Caco-2 (cell line): Measurements from ENCODE around the gene VPS13D. TPM values are rescaled to one million over a fixed set of nuclear protein-coding genes. Genes with fewer than 3 reads are reported as not detected.

Experiments
- BruUV-seq: library from RNA; stranded (reverse); fragments of 400-500 nt; replicated peaks from 2 replicates; lab custom pipeline; 2021; lab: Mats Ljungman, UMichigan
- CTCF ChIA-PET: fragments of 300-600 bp; sonication (Branson Sonifier 250); formaldehyde crosslinking; loops from one replicate; lab custom pipeline; 2022; ENCODE audit warnings: antibody characterized with exemption; lab: Charles Lee
- POLR2A ChIA-PET: fragments of 300-600 bp; sonication (Branson Sonifier 250); formaldehyde crosslinking; loops from one replicate; lab custom pipeline; 2022; ENCODE audit warnings: antibody characterized with exemption; lab: Charles Lee
- DNase-seq, 2 experiments: peaks; one replicate each; pipeline versions ENCODE4 v3.0.0 to v3.0.0-alpha.2; 2020 to 2022
- H3K27me3 ChIP-seq: replicated peaks from 2 replicates; pipeline ENCODE4 v1.6.0; 2011; ENCODE audit warnings: low read length; ENCODE audit not compliant: control insufficient read depth, insufficient read depth
- H3K36me3 ChIP-seq: 2 replicates; pipeline ENCODE4 v1.5.1; 2011; ENCODE audit warnings: low read length; ENCODE audit not compliant: control insufficient read depth, insufficient read depth
- H3K4me1 ChIP-seq: fragments of 250-450 bp; sonication (Bioruptor Pico); 2 replicates; pipeline ENCODE4 v1.5.1; 2020; ENCODE audit warnings: mild to moderate bottlenecking
- H3K4me3 ChIP-seq: 2 replicates; pipeline ENCODE4 v1.5.1; 2011; ENCODE audit warnings: low read depth, mild to moderate bottlenecking, control low read depth, low read length
- H3K9me3 ChIP-seq: fragments of 250-450 bp; sonication (Bioruptor Pico); 2 replicates; pipeline ENCODE4 v1.5.1; 2020; ENCODE audit warnings: mild to moderate bottlenecking, moderate library complexity
- H3K27ac Mint-ChIP-seq: one replicate; pipeline ENCODE4 v1.8.0; 2022; ENCODE audit warnings: mixed read lengths; ENCODE audit not compliant: unreplicated experiment
- H3K27me3 Mint-ChIP-seq: one replicate; pipeline ENCODE4 v1.8.0; 2022; ENCODE audit warnings: mixed read lengths; ENCODE audit not compliant: insufficient read depth, unreplicated experiment
- H3K36me3 Mint-ChIP-seq: one replicate; pipeline ENCODE4 v1.8.0; 2022; ENCODE audit warnings: mild to moderate bottlenecking, mixed read lengths; ENCODE audit not compliant: insufficient read depth, unreplicated experiment
- H3K4me1 Mint-ChIP-seq: one replicate; pipeline ENCODE4 v1.8.0; 2022; ENCODE audit warnings: low read depth, mixed read lengths; ENCODE audit not compliant: unreplicated experiment
- H3K4me3 Mint-ChIP-seq: one replicate; pipeline ENCODE4 v1.8.0; 2022; ENCODE audit warnings: mild to moderate bottlenecking, moderate library complexity, mixed read lengths; ENCODE audit not compliant: unreplicated experiment
- H3K9me3 Mint-ChIP-seq: one replicate; pipeline ENCODE4 v1.8.0; 2022; ENCODE audit warnings: mixed read lengths; ENCODE audit not compliant: unreplicated experiment
- intact Hi-C: fragments of 100-400 bp; cut with micrococcal nuclease; formaldehyde crosslinking; loops from one replicate; pipeline ENCODE4 v1.10.0; 2022; ENCODE audit not compliant: unreplicated experiment
- total RNA-seq: library from RNA; stranded (reverse); gene quantifications from 2 replicates; pipeline ENCODE4 v1.2.3, GENCODE V29; 2022
- TF ChIP-seq, protein P1 (sequence below), 2 experiments: fragments of 200-600 bp in 1 of 2; IDR thresholded peaks; 1 replicate in 1 of 2; 2 replicates in 1 of 2; pipeline versions ENCODE4 v1.5.1 to v1.8.0; 2011 to 2022; ENCODE audit warnings: antibody characterized with exemption in 1 of 2, control low read depth in 1 of 2, inconsistent platforms in 1 of 2, low read depth in 1 of 2, low read length in 1 of 2, mild to moderate bottlenecking in 1 of 2, moderate library complexity in 1 of 2; ENCODE audit not compliant: insufficient read depth in 1 of 2, severe bottlenecking in 1 of 2, unreplicated experiment in 1 of 2

VPS13D gene
- total RNA-seq, 1 experiment from 2014 or later: 25.6 TPM

DNA sequence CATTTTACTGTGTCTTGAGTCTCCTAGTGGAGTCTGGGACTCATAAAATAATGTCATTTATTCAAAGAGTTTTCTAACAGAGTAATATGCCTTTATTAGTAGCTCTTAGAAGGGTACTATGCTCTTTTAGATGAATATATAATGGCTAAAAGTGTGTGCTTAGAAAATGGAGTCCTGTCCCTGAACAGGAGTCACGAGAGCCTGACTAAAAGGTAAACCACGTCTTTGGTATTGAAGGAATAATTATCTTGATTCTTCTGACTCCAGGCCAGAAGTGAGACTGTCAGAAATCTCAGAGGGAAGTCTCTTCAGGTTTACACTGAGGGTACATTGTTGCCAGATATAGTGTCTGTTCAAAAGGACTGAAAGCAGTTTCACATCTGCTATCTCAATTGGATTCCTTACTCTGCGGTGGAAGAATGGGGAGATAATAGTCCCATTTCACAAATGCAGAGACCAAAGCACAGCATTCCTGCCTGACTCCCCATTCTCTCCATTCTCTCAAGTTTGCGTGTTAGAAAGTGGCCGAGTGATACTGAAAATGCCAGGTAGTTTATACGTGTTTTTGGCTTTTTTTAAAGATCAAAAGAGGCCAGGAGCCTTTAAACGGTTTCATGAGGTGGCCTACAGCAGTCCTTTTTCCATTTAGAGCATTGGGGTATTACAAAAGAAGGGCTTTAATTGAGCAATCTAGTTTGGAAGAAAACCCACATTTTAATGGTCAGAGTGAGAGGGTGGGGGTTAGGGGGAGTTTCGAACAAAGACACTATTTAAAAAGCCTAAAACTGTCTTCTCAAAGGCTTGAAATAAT lies 176.6 kb downstream of the VPS13D start:
- H3K4me1 Mint-ChIP-seq: no peaks in the 10 kb centered on the region
- H3K36me3 ChIP-seq: peaks cover 2% of the 10 kb centered on the region
- peaks cover 22% of the 10 kb centered on the region for H3K9me3 Mint-ChIP-seq
- H3K4me3 Mint-ChIP-seq: no peak overlapping the region
- H3K27me3 ChIP-seq: no peaks in the 10 kb centered on the region
- no peaks in the 10 kb centered on the region for H3K27me3 Mint-ChIP-seq
- BruUV-seq: no TSS peak
- CTCF ChIA-PET: no interaction called here
- H3K27ac Mint-ChIP-seq: no peak overlapping the region
- H3K4me1 ChIP-seq: peaks cover 33% of the 10 kb centered on the region
- H3K9me3 ChIP-seq: no peaks in the 10 kb centered on the region
- intact Hi-C loops: no loop called here
- POLR2A ChIA-PET: no interaction called here
- no peak overlapping the region for H3K4me3 ChIP-seq
- peaks cover 34% of the 10 kb centered on the region for H3K36me3 Mint-ChIP-seq
- DNase-seq: no peak
- TF ChIP-seq, protein P1, sequence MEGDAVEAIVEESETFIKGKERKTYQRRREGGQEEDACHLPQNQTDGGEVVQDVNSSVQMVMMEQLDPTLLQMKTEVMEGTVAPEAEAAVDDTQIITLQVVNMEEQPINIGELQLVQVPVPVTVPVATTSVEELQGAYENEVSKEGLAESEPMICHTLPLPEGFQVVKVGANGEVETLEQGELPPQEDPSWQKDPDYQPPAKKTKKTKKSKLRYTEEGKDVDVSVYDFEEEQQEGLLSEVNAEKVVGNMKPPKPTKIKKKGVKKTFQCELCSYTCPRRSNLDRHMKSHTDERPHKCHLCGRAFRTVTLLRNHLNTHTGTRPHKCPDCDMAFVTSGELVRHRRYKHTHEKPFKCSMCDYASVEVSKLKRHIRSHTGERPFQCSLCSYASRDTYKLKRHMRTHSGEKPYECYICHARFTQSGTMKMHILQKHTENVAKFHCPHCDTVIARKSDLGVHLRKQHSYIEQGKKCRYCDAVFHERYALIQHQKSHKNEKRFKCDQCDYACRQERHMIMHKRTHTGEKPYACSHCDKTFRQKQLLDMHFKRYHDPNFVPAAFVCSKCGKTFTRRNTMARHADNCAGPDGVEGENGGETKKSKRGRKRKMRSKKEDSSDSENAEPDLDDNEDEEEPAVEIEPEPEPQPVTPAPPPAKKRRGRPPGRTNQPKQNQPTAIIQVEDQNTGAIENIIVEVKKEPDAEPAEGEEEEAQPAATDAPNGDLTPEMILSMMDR (IDR thresholded peaks at IDR 0.05; ENCODE audit: insufficient read depth in 1 of 2, low read depth in 1 of 2, low read length in 1 of 2, severe bottlenecking in 1 of 2, unreplicated experiment in 1 of 2): no peak

DNA sequence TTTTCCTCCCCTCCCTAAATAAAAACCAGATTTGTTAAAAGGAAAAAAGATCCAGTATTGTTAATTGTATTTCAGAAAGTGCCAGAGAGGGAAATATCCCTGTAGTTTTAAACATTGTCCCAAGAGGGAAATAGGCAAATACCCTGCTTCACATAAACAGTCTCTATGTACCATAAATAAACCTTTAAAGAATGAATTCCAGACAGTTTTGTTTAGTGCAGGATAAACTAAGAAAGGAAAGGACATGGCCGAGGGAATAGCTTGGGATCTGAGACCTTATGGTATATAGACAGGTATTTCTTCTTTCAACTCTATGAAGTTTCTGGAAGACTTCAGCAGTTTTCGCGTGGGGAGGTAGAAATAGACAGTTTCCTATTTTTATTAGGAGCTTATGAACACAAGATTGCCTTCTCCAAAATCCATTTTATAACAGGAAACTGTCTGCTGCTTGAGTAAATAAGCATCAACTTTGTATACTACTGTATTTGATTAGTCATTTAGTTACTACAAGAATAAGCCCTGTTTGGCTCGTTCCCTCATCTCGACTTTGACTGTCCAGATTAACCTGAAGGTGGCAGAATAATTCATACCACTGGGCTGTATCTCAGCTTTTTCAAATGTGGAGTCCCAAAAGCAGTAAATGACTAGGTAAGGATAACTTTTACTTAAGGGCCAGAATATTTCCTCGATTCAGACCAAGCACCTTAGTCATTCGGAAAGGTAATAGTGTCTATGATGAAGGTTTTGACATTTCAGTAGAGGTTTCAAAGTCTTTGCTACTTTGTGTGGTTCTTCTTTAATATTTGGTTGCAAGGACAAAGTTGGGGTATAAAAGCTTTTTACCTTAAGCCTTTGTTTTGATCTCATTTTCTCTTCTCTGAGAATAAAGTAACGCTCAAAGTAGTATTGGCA lies 177.5 kb downstream of the VPS13D start:
- ChIA-PET POLR2A (no interaction called here), CTCF (interaction anchor here (0.6 kb wide), 1 partner anchor 63 kb away, joined by 3 read pairs; no protein-coding TSS in a partner anchor)
- H3K27me3 Mint-ChIP-seq: no peaks in the 10 kb centered on the region
- H3K9me3 Mint-ChIP-seq: peaks cover 31% of the 10 kb centered on the region
- H3K36me3 Mint-ChIP-seq: peaks cover 42% of the 10 kb centered on the region
- no peaks in the 10 kb centered on the region for H3K9me3 ChIP-seq
- DNase-seq: no peak
- H3K27ac Mint-ChIP-seq: no peak overlapping the region
- no peak overlapping the region for H3K4me3 ChIP-seq
- H3K4me1 ChIP-seq: peaks cover 24% of the 10 kb centered on the region
- BruUV-seq: no TSS peak
- TF ChIP-seq, protein P1 (IDR thresholded peaks at IDR 0.05; ENCODE audit: insufficient read depth in 1 of 2, low read depth in 1 of 2, low read length in 1 of 2, severe bottlenecking in 1 of 2, unreplicated experiment in 1 of 2): peak in 1 of 2 experiments; percentile 17
- H3K4me1 Mint-ChIP-seq: no peaks in the 10 kb centered on the region
- no peak overlapping the region for H3K4me3 Mint-ChIP-seq
- peaks cover 2% of the 10 kb centered on the region for H3K36me3 ChIP-seq
- H3K27me3 ChIP-seq: no peaks in the 10 kb centered on the region
- intact Hi-C loops: no loop called here

DNA sequence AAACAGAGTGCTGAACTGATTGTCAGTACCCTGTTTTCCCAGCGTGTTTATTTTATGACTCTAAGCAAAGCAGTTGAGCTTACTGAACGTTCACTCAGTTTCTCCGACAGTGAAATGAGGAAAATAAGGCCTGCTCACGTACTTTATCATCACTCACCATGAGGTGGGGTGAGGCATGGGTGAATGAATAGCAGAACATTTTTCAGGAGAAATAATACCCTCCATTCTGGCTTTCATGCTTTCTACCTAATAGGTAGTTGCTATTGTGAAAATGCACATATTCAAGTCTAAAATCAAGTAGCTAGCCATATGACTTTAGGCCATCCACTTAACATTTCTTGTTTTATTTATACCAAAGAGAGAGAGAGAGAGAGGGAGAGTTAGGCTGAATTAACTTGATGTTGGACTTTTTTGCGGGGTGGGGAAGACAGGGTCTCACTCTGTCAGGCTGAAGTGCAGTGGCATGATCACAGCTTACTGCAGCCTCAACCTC lies 178.2 kb downstream of the VPS13D start:
- Mint-ChIP-seq H3K4me3 (no peak overlapping the region), H3K4me1 (no peaks in the 10 kb centered on the region), H3K36me3 (peaks cover 42% of the 10 kb centered on the region), H3K27ac (no peak overlapping the region), H3K9me3 (peaks cover 36% of the 10 kb centered on the region), H3K27me3 (no peaks in the 10 kb centered on the region)
- Histone ChIP-seq H3K4me1 (peaks cover 17% of the 10 kb centered on the region), H3K27me3 (no peaks in the 10 kb centered on the region), H3K9me3 (no peaks in the 10 kb centered on the region), H3K36me3 (peaks cover 2% of the 10 kb centered on the region), H3K4me3 (no peak overlapping the region)
- CTCF ChIA-PET: interaction anchor here (0.6 kb wide), 2 partner anchors 62 to 206 kb away, joined by 3 read pairs; no protein-coding TSS in a partner anchor
- intact Hi-C loops: no loop called here
- DNase-seq: no peak
- TF ChIP-seq, protein P1 (IDR thresholded peaks at IDR 0.05; ENCODE audit: insufficient read depth in 1 of 2, low read depth in 1 of 2, low read length in 1 of 2, severe bottlenecking in 1 of 2, unreplicated experiment in 1 of 2): no peak
- no TSS peak for BruUV-seq
- POLR2A ChIA-PET: no interaction called here
